Parathyroid adenoma (tissue), 2 donors: ENCODE data around the gene MAN2A1.
"Not testable (repeated sequence)": the region's sequence is repeated elsewhere in the genome, so short reads cannot be mapped to it uniquely, and the experiment has no call there.

Source experiments
- H2AFZ ChIP-seq: fragments of 300-600 bp; sonication (generic); one replicate; pipeline ENCODE4 v1.7.0; 2017; ENCODE audit warnings: antibody characterized with exemption, mild to moderate bottlenecking
- H3K27ac ChIP-seq: fragments of 300-600 bp; sonication (generic); one replicate; pipeline ENCODE4 v1.7.0; 2017
- H3K27me3 ChIP-seq: fragments of 300-600 bp; sonication (generic); one replicate; pipeline ENCODE4 v1.7.0; 2017; ENCODE audit warnings: low read length; ENCODE audit not compliant: control insufficient read depth, insufficient read depth
- H3K36me3 ChIP-seq: fragments of 300-600 bp; sonication (generic); one replicate; pipeline ENCODE4 v1.7.0; 2017; ENCODE audit warnings: low read length; ENCODE audit not compliant: control insufficient read depth, insufficient read depth
- H3K4me1 ChIP-seq: fragments of 300-600 bp; sonication (generic); one replicate; pipeline ENCODE4 v1.7.0; 2017; ENCODE audit warnings: control low read depth
- H3K4me2 ChIP-seq: fragments of 300-600 bp; sonication (generic); one replicate; pipeline ENCODE4 v1.7.0; 2017; ENCODE audit warnings: low read length
- H3K4me3 ChIP-seq: fragments of 300-600 bp; sonication (generic); one replicate; pipeline ENCODE4 v1.7.0; 2017; ENCODE audit warnings: low read depth, low read length
- H3K79me2 ChIP-seq: fragments of 300-600 bp; sonication (generic); one replicate; pipeline ENCODE4 v1.7.0; 2017; ENCODE audit warnings: control low read depth
- H3K9ac ChIP-seq: fragments of 300-600 bp; sonication (generic); one replicate; pipeline ENCODE4 v1.7.0; 2017; ENCODE audit warnings: mild to moderate bottlenecking
- H3K9me3 ChIP-seq: fragments of 300-600 bp; sonication (generic); one replicate; pipeline ENCODE4 v1.7.0; 2017; ENCODE audit warnings: low read length; ENCODE audit not compliant: control insufficient read depth
- CTCF ChIP-seq: fragments of 300-600 bp; sonication (generic); IDR thresholded peaks from one replicate; pipeline ENCODE4 v1.7.0; 2017; ENCODE audit warnings: antibody characterized with exemption, mild to moderate bottlenecking
- donor health status: primary hyperparathyroidism.

MAN2A1 gene

GRCh38 chr5:109754319-109754718 lies 64.6 kb downstream of the MAN2A1 start:
- no peaks in the 10 kb centered on the region for H3K4me1 ChIP-seq
- H3K27me3 ChIP-seq: no peaks in the 10 kb centered on the region
- no peak overlapping the region for H3K4me3 ChIP-seq
- no peak overlapping the region for H3K27ac ChIP-seq
- TF ChIP-seq CTCF: no peak
- H3K4me2 ChIP-seq: no peak overlapping the region
- no peaks in the 10 kb centered on the region for H3K9me3 ChIP-seq
- no peaks in the 10 kb centered on the region for H3K36me3 ChIP-seq
- no peak overlapping the region for H2AFZ ChIP-seq
- H3K79me2 ChIP-seq: no peaks in the 10 kb centered on the region
- no peak overlapping the region for H3K9ac ChIP-seq

- H3K4me2 ChIP-seq: no peak overlapping the region
- no peak overlapping the region for H2AFZ ChIP-seq
- no peak overlapping the region for H3K27ac ChIP-seq
- no peak overlapping the region for H3K4me3 ChIP-seq
- no peaks in the 10 kb centered on the region for H3K4me1 ChIP-seq
- no peak for TF ChIP-seq CTCF
- H3K27me3 ChIP-seq: no peaks in the 10 kb centered on the region
- no peaks in the 10 kb centered on the region for H3K9me3 ChIP-seq
- no peaks in the 10 kb centered on the region for H3K79me2 ChIP-seq
- H3K36me3 ChIP-seq: no peaks in the 10 kb centered on the region
- H3K9ac ChIP-seq: no peak overlapping the region
These were observed 66.0 kb downstream of the MAN2A1 start for GRCh38 chr5:109755761-109756160.

GRCh38 chr5:109756543-109757185 lies 66.9 kb downstream of the MAN2A1 start:
- no peaks in the 10 kb centered on the region for H3K36me3 ChIP-seq
- no peak overlapping the region for H3K4me2 ChIP-seq
- no peaks in the 10 kb centered on the region for H3K4me1 ChIP-seq
- H3K27me3 ChIP-seq: no peaks in the 10 kb centered on the region
- no peaks in the 10 kb centered on the region for H3K9me3 ChIP-seq
- H3K4me3 ChIP-seq: no peak overlapping the region
- no peak for TF ChIP-seq CTCF
- no peak overlapping the region for H3K27ac ChIP-seq
- no peak overlapping the region for H3K9ac ChIP-seq
- no peaks in the 10 kb centered on the region for H3K79me2 ChIP-seq
- H2AFZ ChIP-seq: no peak overlapping the region

DNA sequence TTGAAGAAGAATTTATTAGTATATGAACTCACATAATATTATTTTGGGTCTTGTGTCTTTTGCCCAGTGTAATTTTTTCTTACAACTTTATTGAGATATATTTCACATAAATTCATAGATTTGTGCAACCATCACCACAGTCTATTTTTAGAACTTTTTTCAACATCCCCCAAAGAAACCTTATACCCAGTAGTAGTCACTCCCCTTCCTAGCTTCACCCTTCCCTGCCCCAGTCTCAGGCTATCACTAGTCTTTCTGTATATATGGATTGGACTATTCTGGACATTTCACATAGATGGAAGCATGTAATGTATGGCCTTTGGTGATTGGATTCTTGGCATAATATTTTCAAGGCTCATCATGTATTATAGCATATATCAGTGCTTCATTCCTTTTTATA lies 67.8 kb downstream of the MAN2A1 start:
- no peak for TF ChIP-seq CTCF
- no peaks in the 10 kb centered on the region for H3K36me3 ChIP-seq
- H3K4me1 ChIP-seq: no peaks in the 10 kb centered on the region
- H3K27ac ChIP-seq: no peak overlapping the region
- no peaks in the 10 kb centered on the region for H3K27me3 ChIP-seq
- H3K9ac ChIP-seq: no peak overlapping the region
- H3K79me2 ChIP-seq: no peaks in the 10 kb centered on the region
- no peak overlapping the region for H3K4me3 ChIP-seq
- no peak overlapping the region for H2AFZ ChIP-seq
- no peaks in the 10 kb centered on the region for H3K9me3 ChIP-seq
- H3K4me2 ChIP-seq: no peak overlapping the region

- Histone ChIP-seq H3K79me2 (no peaks in the 10 kb centered on the region), H3K27ac (no peak overlapping the region), H3K4me3 (no peak overlapping the region), H3K4me2 (peak overlapping the region; percentile 17), H3K9ac (no peak overlapping the region), H3K27me3 (no peaks in the 10 kb centered on the region), H2AFZ (no peak overlapping the region), H3K36me3 (no peaks in the 10 kb centered on the region), H3K4me1 (no peaks in the 10 kb centered on the region), H3K9me3 (no peaks in the 10 kb centered on the region)
- no peak for TF ChIP-seq CTCF
These were observed 69.6 kb downstream of the MAN2A1 start for GRCh38 chr5:109759306-109759705.

GRCh38 chr5:109760130-109760529 lies 70.4 kb downstream of the MAN2A1 start:
- not testable (repeated sequence) for H3K9me3 ChIP-seq, H3K4me3 ChIP-seq, H3K79me2 ChIP-seq, H3K4me2 ChIP-seq, H3K27ac ChIP-seq, H2AFZ ChIP-seq, H3K9ac ChIP-seq, H3K4me1 ChIP-seq, H3K36me3 ChIP-seq, H3K27me3 ChIP-seq
